ENCODE results near the gene DNAAF8.

- no peak for TF ChIP-seq CTCF (IDR thresholded peaks at IDR 0.05; ENCODE audit: extremely low read depth in 1 of 2, insufficient read depth in 1 of 2, low read depth in 1 of 2, low read length in 2 of 2)
- TF ChIP-seq POLR2A (IDR thresholded peaks at IDR 0.05; ENCODE audit: low read depth, low read length) = no peak
Observed at GRCh38 chr16:4689091-4689671, 45.2 kb upstream of the DNAAF8 start.

Data from endothelial cell of umbilical vein (primary cell).